ENCODE results near the gene KRTAP10-2.

DNA sequence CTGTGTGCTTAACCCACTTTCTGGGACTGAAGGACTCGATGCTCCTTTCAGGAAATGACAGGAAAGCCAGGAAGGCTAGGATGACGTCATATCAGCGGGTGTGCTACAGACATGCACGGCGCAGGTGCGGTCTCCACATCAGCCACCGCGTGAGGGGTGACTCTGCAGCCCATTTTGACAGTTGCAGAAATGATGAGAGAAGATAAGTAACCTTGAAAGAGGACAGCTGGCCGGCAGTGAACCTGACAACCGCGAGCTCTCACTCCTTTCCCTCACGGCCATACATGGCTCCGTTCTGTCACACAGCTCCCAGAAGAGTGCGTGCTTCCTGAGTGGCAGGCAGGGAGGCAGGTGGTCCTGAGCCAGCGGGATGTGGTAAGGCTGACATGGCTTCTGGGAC, 30.8 kb upstream of the KRTAP10-2 start:
- TF ChIP-seq, protein P1, sequence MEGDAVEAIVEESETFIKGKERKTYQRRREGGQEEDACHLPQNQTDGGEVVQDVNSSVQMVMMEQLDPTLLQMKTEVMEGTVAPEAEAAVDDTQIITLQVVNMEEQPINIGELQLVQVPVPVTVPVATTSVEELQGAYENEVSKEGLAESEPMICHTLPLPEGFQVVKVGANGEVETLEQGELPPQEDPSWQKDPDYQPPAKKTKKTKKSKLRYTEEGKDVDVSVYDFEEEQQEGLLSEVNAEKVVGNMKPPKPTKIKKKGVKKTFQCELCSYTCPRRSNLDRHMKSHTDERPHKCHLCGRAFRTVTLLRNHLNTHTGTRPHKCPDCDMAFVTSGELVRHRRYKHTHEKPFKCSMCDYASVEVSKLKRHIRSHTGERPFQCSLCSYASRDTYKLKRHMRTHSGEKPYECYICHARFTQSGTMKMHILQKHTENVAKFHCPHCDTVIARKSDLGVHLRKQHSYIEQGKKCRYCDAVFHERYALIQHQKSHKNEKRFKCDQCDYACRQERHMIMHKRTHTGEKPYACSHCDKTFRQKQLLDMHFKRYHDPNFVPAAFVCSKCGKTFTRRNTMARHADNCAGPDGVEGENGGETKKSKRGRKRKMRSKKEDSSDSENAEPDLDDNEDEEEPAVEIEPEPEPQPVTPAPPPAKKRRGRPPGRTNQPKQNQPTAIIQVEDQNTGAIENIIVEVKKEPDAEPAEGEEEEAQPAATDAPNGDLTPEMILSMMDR (conservative IDR thresholded peaks at IDR 0.05) = no peak
- TF ChIP-seq EZH2 (IDR thresholded peaks at IDR 0.05; ENCODE audit: low read depth) = no peak
